HepG2 (cell line): ENCODE data around the gene CCDC142. TPM values are rescaled to one million over a fixed set of nuclear protein-coding genes. Genes with fewer than 3 reads are reported as not detected.
A peak's percentile ranks its signal among the peaks of the same experiment; 100 is the strongest.

Experiments
- ARNT ChIP-seq: fragments of 450-650 bp; IDR thresholded peaks from 2 replicates; pipeline ENCODE4 v1.6.1; 2017
- CAMTA2 ChIP-seq: sonication (generic); formaldehyde crosslinking; IDR thresholded peaks from 2 replicates; pipeline ENCODE4 v1.4.0; 2020; ENCODE audit warnings: mild to moderate bottlenecking, missing genetic modification reagents, borderline replicate concordance
- CENPX ChIP-seq: sonication (generic); formaldehyde crosslinking; IDR thresholded peaks from 2 replicates; pipeline ENCODE4 v1.9.0; 2021; ENCODE audit warnings: mild to moderate bottlenecking, missing genetic modification reagents, moderate library complexity
- ERF ChIP-seq: IDR thresholded peaks from 2 replicates; pipeline ENCODE4 v1.6.1; 2018; ENCODE audit warnings: missing biosample characterization, missing genetic modification reagents
- KLF16 ChIP-seq, 2 experiments: sonication (generic) in 1 of 2; formaldehyde crosslinking in 1 of 2; IDR thresholded peaks; 2 replicates each; pipeline versions ENCODE4 v1.6.1 to v1.8.0; 2016 to 2023; ENCODE audit warnings: missing genetic modification reagents in 2 of 2, missing compliant biosample characterization in 1 of 2
- NPAS2 ChIP-seq: sonication (generic); formaldehyde crosslinking; IDR thresholded peaks from 2 replicates; pipeline ENCODE4 v1.8.0; 2022; ENCODE audit warnings: mild to moderate bottlenecking, missing genetic modification reagents, borderline replicate concordance
- POGK ChIP-seq: sonication (generic); formaldehyde crosslinking; conservative IDR thresholded peaks from 2 replicates; pipeline ENCODE4 v1.8.0; 2022; ENCODE audit warnings: mild to moderate bottlenecking, moderate library complexity, missing genetic modification reagents
- RFX3 ChIP-seq: IDR thresholded peaks from 2 replicates; pipeline ENCODE4 v1.6.1; 2016; ENCODE audit warnings: missing biosample characterization, missing genetic modification reagents
- SNAI1 ChIP-seq: sonication (generic); formaldehyde crosslinking; IDR thresholded peaks from 2 replicates; pipeline ENCODE4 v1.5.0; 2020; ENCODE audit warnings: mild to moderate bottlenecking, missing genetic modification reagents, borderline replicate concordance
- SRSF1 ChIP-seq: fragments of 200-400 bp; formaldehyde crosslinking; optimal IDR thresholded peaks from 2 replicates; pipeline ENCODE3; 2017; ENCODE audit warnings: mild to moderate bottlenecking, low read depth, low read length, moderate library complexity
- ZBTB7A ChIP-seq: sonication (generic); formaldehyde crosslinking; IDR thresholded peaks from 2 replicates; pipeline ENCODE4 v1.8.0; 2022; ENCODE audit warnings: mild to moderate bottlenecking, missing genetic modification reagents
- ZNF282 ChIP-seq: fragments of 450-650 bp; IDR thresholded peaks from 2 replicates; pipeline ENCODE4 v1.6.1; 2018; ENCODE audit not compliant: partially characterized antibody
- ZNF598 ChIP-seq: sonication (generic); formaldehyde crosslinking; IDR thresholded peaks from 2 replicates; pipeline ENCODE4 v1.5.1; 2020; ENCODE audit warnings: mild to moderate bottlenecking, missing genetic modification reagents, borderline replicate concordance
- ZNF644 ChIP-seq: IDR thresholded peaks from 2 replicates; pipeline ENCODE4 v1.6.1; 2016; ENCODE audit warnings: low read depth
- polyA plus RNA-seq, 8 experiments: library from polyadenylated mRNA; depleted of rRNA in 3 of 8; stranded (reverse) in 7 of 8; unstranded in 1 of 8; fragments of >200 nt; fragmentation: Illumina TruSeq in 4 of 8; extraction: Trizol in 4 of 8; gene quantifications; 2 replicates each; pipeline versions ENCODE4 v1.2.1 to v1.2.3, GENCODE V29; 2011 to 2016; ENCODE audit warnings: low read depth in 4 of 8, missing spikeins in 1 of 8, mixed read lengths in 1 of 8; ENCODE audit not compliant: insufficient read depth in 1 of 8
- total RNA-seq, 5 experiments: library from RNA; depleted of rRNA; stranded (reverse); fragments of >200 nt; fragmentation: Illumina TruSeq; extraction: Trizol; gene quantifications; 2 replicates each; pipeline ENCODE4 v1.2.3, GENCODE V29; 2016; ENCODE audit warnings: low read depth in 1 of 5
- TF ChIP-seq, protein P1 (sequence below), 2 experiments: fragments of 450-650 bp in 1 of 2; sonication (generic) in 1 of 2; formaldehyde crosslinking in 1 of 2; IDR thresholded peaks; 2 replicates each; pipeline versions ENCODE4 v1.6.1 to v1.8.0; 2016 to 2022; ENCODE audit warnings: antibody characterized with exemption in 1 of 2, mild to moderate bottlenecking in 1 of 2, missing genetic modification reagents in 1 of 2
- TF ChIP-seq, protein P2 (sequence below): sonication (generic); formaldehyde crosslinking; IDR thresholded peaks from 2 replicates; pipeline ENCODE4 v1.4.0; 2020; ENCODE audit warnings: low read depth, mild to moderate bottlenecking, missing genetic modification reagents

CCDC142 gene
- total and polyA plus RNA-seq, 2 of the 13 experiments (the other 11 are each of a cell fraction or from before 2014, with no cell fraction given): 14.7 to 30.4 TPM

GRCh38 chr2:74512744-74513604 lies 30.2 kb upstream of the CCDC142 start (continued):
- TF ChIP-seq POGK (CRISPR knock-in tag) (no peak), ZNF282 (no peak), RFX3 (no peak), CENPX (no peak), ZBTB7A (CRISPR knock-in tag) (peak; percentile 40; the same call in 1 of the 2 replicates), SRSF1 (peak; percentile 98), SNAI1 (CRISPR knock-in tag) (no peak), ZNF644 (no peak), ZNF598 (CRISPR knock-in tag) (no peak), CAMTA2 (no peak), NPAS2 (CRISPR knock-in tag) (no peak), ERF (no peak), ARNT (no peak), KLF16 (CRISPR knock-in tag; IDR thresholded peaks at IDR 0.05) (peak in 1 of 2 experiments; percentile 39; a peak in 1 of 4 replicates)
- TF ChIP-seq, protein P1, sequence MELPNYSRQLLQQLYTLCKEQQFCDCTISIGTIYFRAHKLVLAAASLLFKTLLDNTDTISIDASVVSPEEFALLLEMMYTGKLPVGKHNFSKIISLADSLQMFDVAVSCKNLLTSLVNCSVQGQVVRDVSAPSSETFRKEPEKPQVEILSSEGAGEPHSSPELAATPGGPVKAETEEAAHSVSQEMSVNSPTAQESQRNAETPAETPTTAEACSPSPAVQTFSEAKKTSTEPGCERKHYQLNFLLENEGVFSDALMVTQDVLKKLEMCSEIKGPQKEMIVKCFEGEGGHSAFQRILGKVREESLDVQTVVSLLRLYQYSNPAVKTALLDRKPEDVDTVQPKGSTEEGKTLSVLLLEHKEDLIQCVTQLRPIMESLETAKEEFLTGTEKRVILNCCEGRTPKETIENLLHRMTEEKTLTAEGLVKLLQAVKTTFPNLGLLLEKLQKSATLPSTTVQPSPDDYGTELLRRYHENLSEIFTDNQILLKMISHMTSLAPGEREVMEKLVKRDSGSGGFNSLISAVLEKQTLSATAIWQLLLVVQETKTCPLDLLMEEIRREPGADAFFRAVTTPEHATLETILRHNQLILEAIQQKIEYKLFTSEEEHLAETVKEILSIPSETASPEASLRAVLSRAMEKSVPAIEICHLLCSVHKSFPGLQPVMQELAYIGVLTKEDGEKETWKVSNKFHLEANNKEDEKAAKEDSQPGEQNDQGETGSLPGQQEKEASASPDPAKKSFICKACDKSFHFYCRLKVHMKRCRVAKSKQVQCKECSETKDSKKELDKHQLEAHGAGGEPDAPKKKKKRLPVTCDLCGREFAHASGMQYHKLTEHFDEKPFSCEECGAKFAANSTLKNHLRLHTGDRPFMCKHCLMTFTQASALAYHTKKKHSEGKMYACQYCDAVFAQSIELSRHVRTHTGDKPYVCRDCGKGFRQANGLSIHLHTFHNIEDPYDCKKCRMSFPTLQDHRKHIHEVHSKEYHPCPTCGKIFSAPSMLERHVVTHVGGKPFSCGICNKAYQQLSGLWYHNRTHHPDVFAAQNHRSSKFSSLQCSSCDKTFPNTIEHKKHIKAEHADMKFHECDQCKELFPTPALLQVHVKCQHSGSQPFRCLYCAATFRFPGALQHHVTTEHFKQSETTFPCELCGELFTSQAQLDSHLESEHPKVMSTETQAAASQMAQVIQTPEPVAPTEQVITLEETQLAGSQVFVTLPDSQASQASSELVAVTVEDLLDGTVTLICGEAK (IDR thresholded peaks at IDR 0.05): no peak
- TF ChIP-seq, protein P1 (CRISPR knock-in tag; IDR thresholded peaks at IDR 0.05): 0 out of 2 replicates have a peak, but pooled peaks have one; percentile 52
- TF ChIP-seq, protein P2, sequence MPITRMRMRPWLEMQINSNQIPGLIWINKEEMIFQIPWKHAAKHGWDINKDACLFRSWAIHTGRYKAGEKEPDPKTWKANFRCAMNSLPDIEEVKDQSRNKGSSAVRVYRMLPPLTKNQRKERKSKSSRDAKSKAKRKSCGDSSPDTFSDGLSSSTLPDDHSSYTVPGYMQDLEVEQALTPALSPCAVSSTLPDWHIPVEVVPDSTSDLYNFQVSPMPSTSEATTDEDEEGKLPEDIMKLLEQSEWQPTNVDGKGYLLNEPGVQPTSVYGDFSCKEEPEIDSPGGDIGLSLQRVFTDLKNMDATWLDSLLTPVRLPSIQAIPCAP (CRISPR knock-in tag): no peak
